Measurements from ENCODE around the gene RFK.
"Not testable (repeated sequence)": the region's sequence is repeated elsewhere in the genome, so short reads cannot be mapped to it uniquely, and the experiment has no call there.

The RFK gene
- 18.7 to 23.8 reads per million in 2 donors for total RNA-seq

- DNase-seq, result peak; percentile 88
Measured at GRCh38 chr9:76394195-76394959, at the start of gene RFK. RFK (minus strand) TSS chr9:76394426; CDS start chr9:76394171, 255 bp downstream.

GRCh38 chr9:76443887-76444286 lies 49.7 kb upstream of the RFK start:
- DNase-seq, result no peak

DNA sequence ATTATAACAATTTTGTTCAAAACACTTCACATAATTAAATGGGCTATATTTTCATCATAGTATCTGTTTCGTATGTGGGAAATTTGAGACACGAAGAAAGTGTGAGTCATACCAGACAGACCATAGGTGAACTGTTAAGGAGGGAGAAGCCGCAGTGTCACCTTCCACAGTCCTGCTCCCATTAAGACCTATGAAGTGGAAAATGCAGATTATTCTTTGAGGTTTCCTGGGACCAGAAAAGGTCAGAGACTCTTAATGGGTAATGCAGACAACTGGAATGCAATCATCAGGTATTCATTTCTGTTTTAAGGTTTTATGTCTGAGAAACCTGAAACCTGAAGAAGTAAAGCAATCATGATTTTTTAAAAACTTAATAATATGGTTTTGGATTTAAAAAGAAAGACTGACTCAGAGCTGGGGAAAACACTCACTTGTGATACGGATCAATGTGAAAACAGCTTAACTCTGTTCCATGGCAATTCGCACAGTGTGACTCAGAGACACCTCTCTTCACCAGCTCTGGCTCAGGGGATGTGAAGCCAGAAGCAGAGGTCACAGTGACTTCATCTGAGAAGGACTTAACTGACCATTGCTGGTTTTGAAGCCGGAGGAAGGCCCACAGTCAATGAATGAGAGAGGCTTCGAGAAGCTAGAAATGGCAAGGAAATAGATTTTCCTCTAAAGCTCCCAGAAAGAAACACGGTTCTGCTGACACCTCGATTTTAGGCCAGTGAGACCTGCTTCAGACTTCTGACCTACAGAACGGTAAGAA lies 47.5 kb upstream of the RFK start:
- no peak for DNase-seq

- no peak for DNase-seq
Measured at GRCh38 chr9:76438841-76439588, 44.8 kb upstream of the RFK start.

- DNase-seq, result not testable (repeated sequence)
Measured at GRCh38 chr9:76437017-76437699, 42.9 kb upstream of the RFK start.

DNA sequence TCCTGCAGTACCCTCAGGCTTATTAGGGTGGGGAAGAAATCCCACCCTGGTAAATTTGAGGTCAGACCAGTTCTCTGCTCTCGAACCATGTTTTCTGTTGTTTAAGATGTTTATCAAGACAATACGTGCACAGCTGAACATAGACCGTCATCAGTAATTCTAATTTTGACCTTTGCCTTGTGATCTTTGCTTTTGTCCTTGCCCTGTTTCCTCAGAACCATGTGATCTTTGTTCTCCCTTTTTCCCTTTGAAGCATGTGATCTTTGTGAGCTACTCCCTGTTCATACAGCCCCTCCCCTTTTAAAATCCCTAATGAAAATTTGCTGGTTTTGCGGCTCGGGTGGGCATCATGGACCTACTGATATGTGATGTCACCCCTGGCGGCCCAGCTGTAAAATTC lies 40.7 kb upstream of the RFK start:
- DNase-seq, result not testable (repeated sequence)

DNA sequence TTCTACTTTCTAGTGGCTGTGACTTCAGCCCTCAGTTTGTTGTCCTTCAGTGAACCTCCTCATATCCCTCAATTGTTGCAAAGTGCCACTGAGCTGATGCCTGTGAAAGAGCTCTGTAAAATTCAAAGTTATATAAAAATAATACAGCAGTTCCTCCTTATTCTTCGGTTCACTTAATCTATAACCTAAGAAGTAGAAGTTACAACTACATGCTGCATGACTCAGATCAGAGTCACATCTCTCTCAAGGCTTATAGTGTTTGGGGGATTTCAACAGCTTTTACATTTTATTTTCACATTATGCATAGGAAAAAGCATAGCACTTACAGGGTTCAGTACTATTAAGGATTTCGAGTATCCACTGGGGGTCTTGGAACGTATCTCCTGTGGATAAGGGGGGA lies 39.6 kb upstream of the RFK start:
- no peak for DNase-seq

DNA sequence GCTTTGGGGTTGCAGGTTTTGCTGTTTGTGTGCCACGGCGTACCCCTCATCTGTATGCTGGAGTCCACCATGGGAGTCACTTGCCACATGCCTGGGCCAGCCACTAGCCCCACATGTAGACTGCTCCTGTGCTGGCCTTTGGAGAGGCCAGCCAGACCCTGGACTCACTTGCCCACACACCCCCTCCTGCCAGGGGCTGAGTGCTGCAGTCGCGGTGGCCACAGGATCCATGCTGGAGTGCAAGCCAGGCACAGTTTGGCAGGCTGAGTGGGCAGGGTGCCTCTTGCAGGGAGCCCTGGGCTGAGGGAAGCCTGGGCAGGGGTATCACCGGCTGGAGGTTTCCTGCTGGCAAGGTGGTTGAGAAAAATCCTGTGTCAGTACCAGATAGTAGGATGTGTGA lies 39.2 kb upstream of the RFK start:
- DNase-seq, result no peak

GRCh38 chr9:76431601-76432000 lies 37.4 kb upstream of the RFK start:
- DNase-seq, result no peak

- DNase-seq, result no peak
Measured at GRCh38 chr9:76426807-76427419, 32.7 kb upstream of the RFK start.

DNA sequence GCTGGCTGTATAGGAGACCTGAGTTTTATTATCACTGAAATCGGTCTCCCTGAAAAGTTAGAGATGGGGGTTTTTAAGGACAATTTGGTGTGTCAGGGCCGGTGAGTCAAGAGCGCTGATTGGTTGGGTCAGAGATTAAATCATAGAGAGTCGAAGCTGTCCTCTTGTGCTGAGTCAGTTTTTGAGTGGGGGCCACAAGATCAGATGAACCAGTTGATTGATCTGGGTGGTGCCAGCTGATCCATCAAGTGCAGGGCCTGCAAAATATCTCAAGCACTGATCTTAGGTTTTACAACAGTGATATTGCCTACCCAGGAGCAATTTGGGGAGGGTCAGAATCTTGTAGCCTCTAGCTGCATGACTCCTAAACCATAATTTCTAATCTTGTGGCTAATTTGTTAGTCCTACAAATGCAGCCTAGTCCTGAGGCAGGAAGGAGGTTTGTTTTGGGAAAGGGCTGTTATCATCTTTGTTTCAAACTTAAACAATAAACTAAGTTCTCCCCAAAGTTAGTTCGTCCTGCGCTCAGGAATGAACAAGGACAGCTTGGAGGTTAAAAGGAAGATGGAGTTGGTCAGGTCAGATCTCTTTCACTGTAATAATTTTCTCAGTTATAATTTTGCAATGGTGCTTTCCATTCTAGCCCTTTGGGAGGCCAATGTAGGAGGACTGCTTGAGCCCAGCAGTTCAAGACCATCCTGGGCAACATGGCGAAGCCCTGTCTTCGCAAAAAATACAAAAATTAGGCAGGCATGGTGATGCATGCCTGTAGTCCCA lies 31.6 kb upstream of the RFK start:
- no peak for DNase-seq

- no peak for DNase-seq
Measured at GRCh38 chr9:76424491-76424890, 30.3 kb upstream of the RFK start.

DNA sequence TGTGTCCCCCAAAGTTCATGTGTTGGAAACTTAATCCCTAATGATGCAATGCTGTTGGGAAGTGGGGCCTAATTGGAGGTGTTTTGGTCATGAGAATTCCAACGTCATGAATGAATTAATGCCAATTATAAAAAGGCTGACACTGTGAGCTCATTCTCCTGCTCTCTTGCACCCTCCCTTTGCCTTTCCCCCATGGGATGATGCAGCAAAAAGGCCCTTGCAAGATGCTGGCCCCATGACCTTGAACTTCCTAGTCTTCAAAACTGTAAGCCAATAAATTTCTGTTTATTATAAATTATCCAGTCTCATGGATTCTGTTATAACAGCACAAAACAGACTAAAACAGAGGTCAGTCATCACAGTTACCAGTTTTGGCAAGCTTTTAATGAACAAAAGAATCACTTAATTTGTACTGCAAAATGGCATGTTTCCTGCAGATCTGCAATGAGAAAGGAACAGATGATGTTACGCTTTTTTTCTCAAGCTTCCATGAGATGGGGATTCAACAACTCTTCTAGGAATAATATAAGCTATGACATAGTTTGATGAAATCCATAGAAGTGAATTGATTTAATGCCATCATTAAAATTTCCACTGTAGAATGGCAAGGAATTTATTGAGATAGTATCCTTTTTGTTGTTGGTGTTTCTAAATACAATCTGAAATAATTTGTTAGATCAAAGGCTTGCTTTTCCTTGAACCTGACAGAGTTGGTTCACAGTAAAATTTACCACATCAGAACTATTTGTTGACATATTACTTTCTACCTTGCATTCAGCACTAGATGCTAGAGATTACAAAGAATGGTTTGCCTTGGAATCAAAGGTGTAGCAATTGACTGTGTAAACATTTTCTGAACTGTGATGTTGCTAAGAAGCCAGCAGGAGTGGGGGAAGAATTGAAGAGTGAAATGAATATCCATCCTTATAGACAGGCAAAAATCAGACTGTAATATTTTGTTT lies 29.3 kb upstream of the RFK start:
- DNase-seq, result no peak

- no peak for DNase-seq
Measured at GRCh38 chr9:76419782-76420380, 25.7 kb upstream of the RFK start.

GRCh38 chr9:76417394-76417793 lies 23.2 kb upstream of the RFK start:
- DNase-seq, result no peak

- no peak for DNase-seq
Measured at GRCh38 chr9:76415731-76416130, 21.5 kb upstream of the RFK start.

- no peak for DNase-seq
Measured at GRCh38 chr9:76415154-76415553, 20.9 kb upstream of the RFK start.

- DNase-seq, result no peak
Measured at GRCh38 chr9:76414661-76415060, 20.4 kb upstream of the RFK start.

GRCh38 chr9:76413658-76414057 lies 19.4 kb upstream of the RFK start:
- DNase-seq, result no peak

DNA sequence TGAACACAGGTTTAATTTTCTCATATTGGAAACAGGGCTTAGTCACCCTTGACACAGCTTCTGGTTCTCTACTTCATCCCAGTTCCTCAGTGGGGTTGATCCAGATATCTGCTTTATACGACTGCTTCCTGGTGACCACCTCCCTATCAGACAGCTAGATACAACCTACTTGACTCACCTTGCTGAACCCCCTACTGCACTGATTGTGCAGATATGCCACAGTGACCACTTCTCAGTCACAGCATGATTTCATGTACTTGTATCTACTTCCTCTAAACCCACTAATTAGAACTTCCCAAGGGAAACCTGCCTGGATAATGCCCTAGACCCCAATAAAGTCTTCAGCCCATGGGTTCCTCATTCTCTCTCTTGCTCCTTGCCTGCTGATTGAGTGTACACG lies 18.4 kb upstream of the RFK start:
- no peak for DNase-seq
